Liver (tissue), 3 donors: ENCODE data around the gene TXNDC16.

Source experiments
- GABPA ChIP-seq, 2 donors: IDR thresholded peaks in 1 of 2; conservative IDR thresholded peaks in 1 of 2; 2 replicates each; pipeline ENCODE4 v1.6.1; 2016; ENCODE audit warnings: antibody characterized with exemption in 2 of 2, mild to moderate bottlenecking in 1 of 2, moderate library complexity in 1 of 2
- RAD21 ChIP-seq, 2 donors: IDR thresholded peaks; 2 replicates each; pipeline ENCODE4 v1.6.1; 2016; ENCODE audit warnings: antibody characterized with exemption in 2 of 2, mild to moderate bottlenecking in 2 of 2
- RXRA ChIP-seq, 2 donors: IDR thresholded peaks; 2 replicates each; pipeline ENCODE4 v1.6.1; 2017 to 2018; ENCODE audit warnings: antibody characterized with exemption in 2 of 2, mild to moderate bottlenecking in 1 of 2
- SP1 ChIP-seq: IDR thresholded peaks from 2 replicates; pipeline ENCODE4 v1.6.1; 2018; ENCODE audit warnings: antibody characterized with exemption, mild to moderate bottlenecking
- YY1 ChIP-seq: IDR thresholded peaks from 2 replicates; pipeline ENCODE4 v1.6.1; 2016; ENCODE audit warnings: antibody characterized with exemption, mild to moderate bottlenecking
- TF ChIP-seq, protein P1 (sequence below): fragments of 150-350 bp; IDR thresholded peaks from 2 replicates; pipeline ENCODE4 v1.5.1; 2017; ENCODE audit warnings: improper control_type of control experiment, low read depth, low read length; ENCODE audit not compliant: missing input control
- donor health status: healthy.
- donor health status: healthy.

DNA sequence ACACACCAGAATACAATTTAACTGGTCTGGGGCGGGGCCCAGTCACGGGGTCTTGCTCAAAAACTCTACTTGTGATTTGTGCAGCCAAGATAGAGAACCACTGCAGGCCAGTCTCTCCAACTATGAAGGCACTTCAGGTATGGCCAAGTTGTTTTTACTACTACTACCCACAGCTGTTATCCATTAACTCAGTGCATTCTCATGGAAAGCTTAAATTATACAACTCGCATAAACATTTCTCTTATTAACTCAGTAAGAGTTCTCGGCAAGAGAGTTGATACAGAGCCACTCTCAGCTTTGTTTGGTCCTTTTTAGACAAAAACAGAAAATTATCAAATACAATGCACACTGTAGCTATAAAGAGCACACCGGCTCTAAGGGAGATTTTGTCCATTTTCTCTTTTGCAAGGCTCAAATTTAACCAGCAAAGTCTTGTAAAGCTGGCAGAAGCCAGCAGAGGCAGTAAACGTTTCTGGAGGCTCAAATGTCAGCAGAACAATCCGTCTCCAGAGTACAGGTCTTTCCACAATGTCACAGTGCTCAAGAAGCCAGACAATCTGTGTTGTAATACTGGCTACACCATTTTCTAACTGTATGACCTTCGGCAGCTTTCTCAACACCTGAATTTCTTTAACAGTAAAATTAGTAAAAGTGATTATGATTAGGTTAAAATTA lies 152.2 kb downstream of the TXNDC16 start:
- TF ChIP-seq, protein P1, sequence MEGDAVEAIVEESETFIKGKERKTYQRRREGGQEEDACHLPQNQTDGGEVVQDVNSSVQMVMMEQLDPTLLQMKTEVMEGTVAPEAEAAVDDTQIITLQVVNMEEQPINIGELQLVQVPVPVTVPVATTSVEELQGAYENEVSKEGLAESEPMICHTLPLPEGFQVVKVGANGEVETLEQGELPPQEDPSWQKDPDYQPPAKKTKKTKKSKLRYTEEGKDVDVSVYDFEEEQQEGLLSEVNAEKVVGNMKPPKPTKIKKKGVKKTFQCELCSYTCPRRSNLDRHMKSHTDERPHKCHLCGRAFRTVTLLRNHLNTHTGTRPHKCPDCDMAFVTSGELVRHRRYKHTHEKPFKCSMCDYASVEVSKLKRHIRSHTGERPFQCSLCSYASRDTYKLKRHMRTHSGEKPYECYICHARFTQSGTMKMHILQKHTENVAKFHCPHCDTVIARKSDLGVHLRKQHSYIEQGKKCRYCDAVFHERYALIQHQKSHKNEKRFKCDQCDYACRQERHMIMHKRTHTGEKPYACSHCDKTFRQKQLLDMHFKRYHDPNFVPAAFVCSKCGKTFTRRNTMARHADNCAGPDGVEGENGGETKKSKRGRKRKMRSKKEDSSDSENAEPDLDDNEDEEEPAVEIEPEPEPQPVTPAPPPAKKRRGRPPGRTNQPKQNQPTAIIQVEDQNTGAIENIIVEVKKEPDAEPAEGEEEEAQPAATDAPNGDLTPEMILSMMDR: no peak
- TF ChIP-seq RAD21 (IDR thresholded peaks at IDR 0.05): no peak
- TF ChIP-seq GABPA (IDR thresholded peaks at IDR 0.05 in 1 of 2, conservative IDR thresholded peaks at IDR 0.05 in 1 of 2): no peak
- no peak for TF ChIP-seq RXRA (IDR thresholded peaks at IDR 0.05)
- no peak for TF ChIP-seq YY1
- TF ChIP-seq SP1: no peak
